Measurements from ENCODE around the gene PPP4R4.

PPP4R4 gene

GRCh38 chr14:94314890-94315289, 140.8 kb downstream of the PPP4R4 start:
- no peak overlapping the region for H3K4me3 ChIP-seq (ENCODE audit: low read depth, low read length)
- no peak for DNase-seq (ENCODE audit: low read depth)
- TF ChIP-seq CTCF (IDR thresholded peaks at IDR 0.05; ENCODE audit: insufficient read depth, low read depth, low read length, missing control alignments) = no peak

GRCh38 chr14:94316692-94317091, 142.6 kb downstream of the PPP4R4 start:
- no peak overlapping the region for H3K4me3 ChIP-seq (ENCODE audit: low read depth, low read length)
- TF ChIP-seq CTCF (IDR thresholded peaks at IDR 0.05; ENCODE audit: insufficient read depth, low read depth, low read length, missing control alignments) = no peak
- DNase-seq (ENCODE audit: low read depth) = no peak

GRCh38 chr14:94317259-94317658, 143.1 kb downstream of the PPP4R4 start:
- TF ChIP-seq CTCF (IDR thresholded peaks at IDR 0.05; ENCODE audit: insufficient read depth, low read depth, low read length, missing control alignments) = no peak
- no peak overlapping the region for H3K4me3 ChIP-seq (ENCODE audit: low read depth, low read length)
- no peak for DNase-seq (ENCODE audit: low read depth)

- no peak for TF ChIP-seq CTCF (IDR thresholded peaks at IDR 0.05; ENCODE audit: insufficient read depth, low read depth, low read length, missing control alignments)
- H3K4me3 ChIP-seq (ENCODE audit: low read depth, low read length) = no peak overlapping the region
- peak; percentile 35 for DNase-seq (ENCODE audit: low read depth)
Measured at GRCh38 chr14:94320243-94320642, 146.1 kb downstream of the PPP4R4 start.

- H3K4me3 ChIP-seq (ENCODE audit: low read depth, low read length) = no peak overlapping the region
- TF ChIP-seq CTCF (IDR thresholded peaks at IDR 0.05; ENCODE audit: insufficient read depth, low read depth, low read length, missing control alignments) = no peak
- no peak for DNase-seq (ENCODE audit: low read depth)
Measured at GRCh38 chr14:94321421-94322271, 147.5 kb downstream of the PPP4R4 start.

- no peak for TF ChIP-seq CTCF (IDR thresholded peaks at IDR 0.05; ENCODE audit: insufficient read depth, low read depth, low read length, missing control alignments)
- DNase-seq (ENCODE audit: low read depth) = no peak
- H3K4me3 ChIP-seq (ENCODE audit: low read depth, low read length) = no peak within 1 kb of the TSS
Measured at GRCh38 chr14:94322648-94323570, 148.8 kb downstream of the PPP4R4 start, which contains the start of gene SERPINA6. SERPINA6 (minus strand) TSS chr14:94323336; CDS start chr14:94314648, 8,688 bp downstream.

Data from GM12865 (cell line).